GM12875 (cell line): ENCODE data around the gene SUGCT.

Source experiments
- H3K4me3 ChIP-seq: one replicate; pipeline ENCODE4 v1.5.1; 2011; ENCODE audit warnings: low read depth, low read length, control low read depth
- CTCF ChIP-seq: IDR thresholded peaks from 2 replicates; pipeline ENCODE4 v1.5.1; 2011; ENCODE audit warnings: low read depth, mild to moderate bottlenecking, control low read depth, inconsistent platforms, low read length, moderate library complexity, borderline replicate concordance; ENCODE audit not compliant: insufficient read depth

The SUGCT gene

GRCh38 chr7:40580776-40581175 is 446.0 kb downstream of the SUGCT start:
- H3K4me3 ChIP-seq, result no peak overlapping the region
- no peak for TF ChIP-seq CTCF

- no peak for TF ChIP-seq CTCF
- no peak overlapping the region for H3K4me3 ChIP-seq
Measured at GRCh38 chr7:40582539-40582938, 447.7 kb downstream of the SUGCT start.

- no peak for TF ChIP-seq CTCF
- no peak overlapping the region for H3K4me3 ChIP-seq
Measured at GRCh38 chr7:40583667-40584444, 449.1 kb downstream of the SUGCT start.

- no peak for TF ChIP-seq CTCF
- no peak overlapping the region for H3K4me3 ChIP-seq
Measured at GRCh38 chr7:40584667-40585433, 450.0 kb downstream of the SUGCT start.

- no peak overlapping the region for H3K4me3 ChIP-seq
- TF ChIP-seq CTCF, result no peak
Measured at GRCh38 chr7:40586197-40586596, 451.4 kb downstream of the SUGCT start.

- TF ChIP-seq CTCF, result no peak
- H3K4me3 ChIP-seq, result no peak overlapping the region
Measured at GRCh38 chr7:40587419-40587818, 452.6 kb downstream of the SUGCT start.

GRCh38 chr7:40595129-40595528 is 460.3 kb downstream of the SUGCT start:
- TF ChIP-seq CTCF, result no peak
- no peak overlapping the region for H3K4me3 ChIP-seq
